Measurements from ENCODE around the gene INPP5A.
"Not testable (repeated sequence)": the region's sequence is repeated elsewhere in the genome, so short reads cannot be mapped to it uniquely, and the experiment has no call there.

INPP5A gene

GRCh38 chr10:132679640-132680039 lies 142.1 kb downstream of the INPP5A start:
- Histone ChIP-seq H3K36me3 (no peaks in the 10 kb centered on the region), H3K4me3 (ENCODE audit: low read depth, low read length) (no peak overlapping the region), H3K27me3 (ENCODE audit: insufficient read depth, low read depth, severe bottlenecking) (no peaks in the 10 kb centered on the region), H3K27ac (no peak overlapping the region), H3K9me3 (ENCODE audit: severe bottlenecking) (no peaks in the 10 kb centered on the region)
- no peak for TF ChIP-seq CTCF (IDR thresholded peaks at IDR 0.05; ENCODE audit: low read depth, low read length)
- no peak for DNase-seq

GRCh38 chr10:132680741-132681140 lies 143.2 kb downstream of the INPP5A start:
- not testable (repeated sequence) for H3K27ac ChIP-seq; DNase-seq; H3K36me3 ChIP-seq; H3K9me3 ChIP-seq (ENCODE audit: severe bottlenecking); H3K27me3 ChIP-seq (ENCODE audit: insufficient read depth, low read depth, severe bottlenecking); H3K4me3 ChIP-seq (ENCODE audit: low read depth, low read length)

GRCh38 chr10:132681858-132682755 lies 144.5 kb downstream of the INPP5A start:
- no peaks in the 10 kb centered on the region for H3K27me3 ChIP-seq (ENCODE audit: insufficient read depth, low read depth, severe bottlenecking)
- H3K36me3 ChIP-seq = no peaks in the 10 kb centered on the region
- no peak overlapping the region for H3K27ac ChIP-seq
- no peak overlapping the region for H3K4me3 ChIP-seq (ENCODE audit: low read depth, low read length)
- no peak for TF ChIP-seq CTCF (IDR thresholded peaks at IDR 0.05; ENCODE audit: low read depth, low read length)
- DNase-seq = peak; percentile 2
- no peaks in the 10 kb centered on the region for H3K9me3 ChIP-seq (ENCODE audit: severe bottlenecking)

- no peak for TF ChIP-seq CTCF (IDR thresholded peaks at IDR 0.05; ENCODE audit: low read depth, low read length)
- H3K27ac ChIP-seq = no peak overlapping the region
- H3K4me3 ChIP-seq (ENCODE audit: low read depth, low read length) = no peak overlapping the region
- no peak for DNase-seq
- no peaks in the 10 kb centered on the region for H3K9me3 ChIP-seq (ENCODE audit: severe bottlenecking)
- H3K27me3 ChIP-seq (ENCODE audit: insufficient read depth, low read depth, severe bottlenecking) = no peaks in the 10 kb centered on the region
- H3K36me3 ChIP-seq = no peaks in the 10 kb centered on the region
These were observed 146.7 kb downstream of the INPP5A start for GRCh38 chr10:132684164-132684891.

- no peak overlapping the region for H3K4me3 ChIP-seq (ENCODE audit: low read depth, low read length)
- no peaks in the 10 kb centered on the region for H3K27me3 ChIP-seq (ENCODE audit: insufficient read depth, low read depth, severe bottlenecking)
- no peak for TF ChIP-seq CTCF (IDR thresholded peaks at IDR 0.05; ENCODE audit: low read depth, low read length)
- H3K9me3 ChIP-seq (ENCODE audit: severe bottlenecking) = no peaks in the 10 kb centered on the region
- DNase-seq = no peak
- no peak overlapping the region for H3K27ac ChIP-seq
- H3K36me3 ChIP-seq = no peaks in the 10 kb centered on the region
These were observed 147.7 kb downstream of the INPP5A start for GRCh38 chr10:132685101-132685891.

All from WERI-Rb-1 (cell line).